ENCODE results near the gene MXI1.
"Not testable (repeated sequence)": the region's sequence is repeated elsewhere in the genome, so short reads cannot be mapped to it uniquely, and the experiment has no call there.

Gene MXI1

GRCh38 chr10:110267276-110267675 is 59.9 kb downstream of the MXI1 start:
- Histone ChIP-seq H3K27ac (no peak overlapping the region), H3K9me3 (ENCODE audit: severe bottlenecking) (no peaks in the 10 kb centered on the region), H3K36me3 (no peaks in the 10 kb centered on the region), H3K27me3 (ENCODE audit: insufficient read depth, low read depth, severe bottlenecking) (no peaks in the 10 kb centered on the region), H3K4me3 (ENCODE audit: low read depth, low read length) (no peak overlapping the region)
- no peak for DNase-seq
- TF ChIP-seq, protein P1, sequence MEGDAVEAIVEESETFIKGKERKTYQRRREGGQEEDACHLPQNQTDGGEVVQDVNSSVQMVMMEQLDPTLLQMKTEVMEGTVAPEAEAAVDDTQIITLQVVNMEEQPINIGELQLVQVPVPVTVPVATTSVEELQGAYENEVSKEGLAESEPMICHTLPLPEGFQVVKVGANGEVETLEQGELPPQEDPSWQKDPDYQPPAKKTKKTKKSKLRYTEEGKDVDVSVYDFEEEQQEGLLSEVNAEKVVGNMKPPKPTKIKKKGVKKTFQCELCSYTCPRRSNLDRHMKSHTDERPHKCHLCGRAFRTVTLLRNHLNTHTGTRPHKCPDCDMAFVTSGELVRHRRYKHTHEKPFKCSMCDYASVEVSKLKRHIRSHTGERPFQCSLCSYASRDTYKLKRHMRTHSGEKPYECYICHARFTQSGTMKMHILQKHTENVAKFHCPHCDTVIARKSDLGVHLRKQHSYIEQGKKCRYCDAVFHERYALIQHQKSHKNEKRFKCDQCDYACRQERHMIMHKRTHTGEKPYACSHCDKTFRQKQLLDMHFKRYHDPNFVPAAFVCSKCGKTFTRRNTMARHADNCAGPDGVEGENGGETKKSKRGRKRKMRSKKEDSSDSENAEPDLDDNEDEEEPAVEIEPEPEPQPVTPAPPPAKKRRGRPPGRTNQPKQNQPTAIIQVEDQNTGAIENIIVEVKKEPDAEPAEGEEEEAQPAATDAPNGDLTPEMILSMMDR (IDR thresholded peaks at IDR 0.05; ENCODE audit: low read depth, low read length): no peak

DNA sequence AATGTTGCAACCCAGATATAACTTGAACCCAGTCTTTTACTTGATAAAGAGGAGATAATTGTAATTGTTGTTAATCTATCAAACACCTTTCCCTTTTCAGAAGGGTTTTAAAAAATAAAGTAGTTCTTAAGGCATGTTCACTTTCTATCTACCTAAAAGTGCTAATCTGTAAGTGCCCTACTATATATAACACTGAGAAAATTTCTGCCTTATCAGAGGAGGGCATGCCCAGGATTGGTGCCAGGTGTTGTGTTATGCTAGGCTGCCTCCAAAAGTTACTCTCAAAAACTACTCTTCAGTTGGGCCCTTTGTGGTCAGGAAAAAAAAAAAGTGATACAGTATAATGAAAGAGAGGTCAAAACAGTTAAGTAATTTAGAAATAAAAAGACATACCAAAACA is 61.0 kb downstream of the MXI1 start:
- TF ChIP-seq, protein P1 (IDR thresholded peaks at IDR 0.05; ENCODE audit: low read depth, low read length): no peak
- no peak overlapping the region for H3K27ac ChIP-seq
- no peak overlapping the region for H3K4me3 ChIP-seq (ENCODE audit: low read depth, low read length)
- H3K27me3 ChIP-seq (ENCODE audit: insufficient read depth, low read depth, severe bottlenecking): no peaks in the 10 kb centered on the region
- H3K36me3 ChIP-seq: no peaks in the 10 kb centered on the region
- no peaks in the 10 kb centered on the region for H3K9me3 ChIP-seq (ENCODE audit: severe bottlenecking)
- DNase-seq: no peak

- Histone ChIP-seq H3K36me3 (no peaks in the 10 kb centered on the region), H3K4me3 (ENCODE audit: low read depth, low read length) (no peak overlapping the region), H3K27ac (no peak overlapping the region), H3K27me3 (ENCODE audit: insufficient read depth, low read depth, severe bottlenecking) (no peaks in the 10 kb centered on the region), H3K9me3 (ENCODE audit: severe bottlenecking) (no peaks in the 10 kb centered on the region)
- TF ChIP-seq, protein P1 (IDR thresholded peaks at IDR 0.05; ENCODE audit: low read depth, low read length): no peak
- DNase-seq: no peak
Measured at GRCh38 chr10:110268971-110269370, 61.6 kb downstream of the MXI1 start.

- no peak for DNase-seq
- no peak overlapping the region for H3K4me3 ChIP-seq (ENCODE audit: low read depth, low read length)
- no peak overlapping the region for H3K27ac ChIP-seq
Measured at GRCh38 chr10:110269374-110270318, 62.2 kb downstream of the MXI1 start.

GRCh38 chr10:110272995-110273394 is 65.6 kb downstream of the MXI1 start:
- H3K27ac ChIP-seq; H3K9me3 ChIP-seq (ENCODE audit: severe bottlenecking); DNase-seq; H3K27me3 ChIP-seq (ENCODE audit: insufficient read depth, low read depth, severe bottlenecking); H3K4me3 ChIP-seq (ENCODE audit: low read depth, low read length); H3K36me3 ChIP-seq: not testable (repeated sequence)

More at GRCh38 chr10:110269374-110270318, 62.2 kb downstream of the MXI1 start:
- Histone ChIP-seq H3K36me3 (no peaks in the 10 kb centered on the region), H3K9me3 (ENCODE audit: severe bottlenecking) (no peaks in the 10 kb centered on the region), H3K27me3 (ENCODE audit: insufficient read depth, low read depth, severe bottlenecking) (no peaks in the 10 kb centered on the region)
- TF ChIP-seq, protein P1 (IDR thresholded peaks at IDR 0.05; ENCODE audit: low read depth, low read length): no peak

DNA sequence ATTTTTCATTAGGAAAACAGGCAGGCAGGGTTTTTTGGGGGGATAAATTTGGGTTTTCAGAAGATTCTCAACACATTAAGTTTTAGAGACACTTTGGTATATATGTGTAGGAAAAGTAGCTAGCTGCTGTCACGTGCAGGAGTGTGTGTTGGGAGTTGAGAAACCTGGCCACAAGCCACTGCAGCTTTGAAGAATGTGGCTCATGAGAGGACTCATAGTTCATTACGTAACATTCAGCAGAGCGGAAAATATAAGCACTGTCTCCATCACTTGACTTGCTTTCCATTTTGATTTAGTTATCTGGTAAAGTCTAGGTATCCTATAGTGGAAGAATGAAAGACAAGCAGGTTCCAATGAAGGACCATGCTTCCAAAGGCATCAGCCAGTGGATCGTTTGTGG is 66.1 kb downstream of the MXI1 start:
- no peak for DNase-seq
- Histone ChIP-seq H3K4me3 (ENCODE audit: low read depth, low read length) (no peak overlapping the region), H3K9me3 (ENCODE audit: severe bottlenecking) (no peaks in the 10 kb centered on the region)

More for the DNA sequence above, 66.1 kb downstream of the MXI1 start:
- no peaks in the 10 kb centered on the region for H3K36me3 ChIP-seq
- no peak overlapping the region for H3K27ac ChIP-seq
- TF ChIP-seq, protein P1 (IDR thresholded peaks at IDR 0.05; ENCODE audit: low read depth, low read length): no peak
- H3K27me3 ChIP-seq (ENCODE audit: insufficient read depth, low read depth, severe bottlenecking): no peaks in the 10 kb centered on the region

Data from WERI-Rb-1 (cell line).